Measurements from ENCODE around the gene KRT33B.
"Not testable (repeated sequence)": the region's sequence is repeated elsewhere in the genome, so short reads cannot be mapped to it uniquely, and the experiment has no call there.

The KRT33B gene

GRCh38 chr17:41350381-41350878 lies 19.2 kb downstream of the KRT33B start, which contains the start of gene KRT33A:
TSS of gene KRT33A (minus strand) at chr17:41350828. CDS start at chr17:41350767, 61 bp downstream.
- not testable (repeated sequence) for H3K4me3 ChIP-seq (ENCODE audit: low read depth, low read length)

DNA sequence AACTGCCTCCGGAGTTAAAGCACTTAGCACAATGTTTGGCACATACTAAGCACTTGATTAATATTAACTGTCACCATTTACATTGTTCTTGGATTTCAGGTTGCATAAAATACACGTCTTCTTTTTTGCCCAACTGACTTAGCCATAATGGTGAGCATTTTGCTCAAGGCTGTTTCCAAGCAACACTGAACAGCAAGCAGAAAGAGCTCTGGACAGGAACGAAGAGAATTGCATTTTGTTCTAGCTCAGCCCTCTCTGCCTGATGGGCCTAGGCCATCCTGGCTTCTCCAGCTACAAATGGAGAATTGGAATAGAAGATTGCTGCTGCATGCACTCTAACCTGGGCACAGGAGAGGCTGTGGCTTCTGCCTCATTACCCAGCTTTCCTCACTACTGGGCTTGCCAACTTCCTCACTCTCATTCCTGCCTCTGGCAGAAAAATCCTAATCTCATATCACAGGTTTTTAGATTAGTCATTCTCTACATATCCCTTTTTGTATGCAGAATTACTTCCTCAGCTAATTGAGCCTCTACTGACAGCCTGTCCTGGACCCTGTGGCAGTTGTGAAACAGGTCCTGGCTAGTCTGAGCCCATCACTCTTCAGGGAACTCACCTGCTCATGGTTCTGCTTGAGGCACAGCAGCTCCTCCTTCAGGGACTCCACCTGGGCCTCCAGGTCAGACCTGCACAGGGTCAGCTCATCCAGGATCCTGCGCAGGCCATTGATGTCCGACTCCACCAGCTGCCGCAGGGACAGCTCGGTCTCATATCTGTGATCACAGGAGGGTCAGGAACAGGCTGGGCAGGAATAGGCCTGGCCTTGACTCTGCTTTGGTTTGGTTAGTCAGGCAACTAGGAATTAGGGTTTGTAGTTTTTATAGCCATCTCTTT lies 21.5 kb downstream of the KRT33B start:
- no peak overlapping the region for H3K4me3 ChIP-seq (ENCODE audit: low read depth, low read length)

GRCh38 chr17:41346421-41346820 lies 23.2 kb downstream of the KRT33B start:
- not testable (repeated sequence) for H3K4me3 ChIP-seq (ENCODE audit: low read depth, low read length)

DNA sequence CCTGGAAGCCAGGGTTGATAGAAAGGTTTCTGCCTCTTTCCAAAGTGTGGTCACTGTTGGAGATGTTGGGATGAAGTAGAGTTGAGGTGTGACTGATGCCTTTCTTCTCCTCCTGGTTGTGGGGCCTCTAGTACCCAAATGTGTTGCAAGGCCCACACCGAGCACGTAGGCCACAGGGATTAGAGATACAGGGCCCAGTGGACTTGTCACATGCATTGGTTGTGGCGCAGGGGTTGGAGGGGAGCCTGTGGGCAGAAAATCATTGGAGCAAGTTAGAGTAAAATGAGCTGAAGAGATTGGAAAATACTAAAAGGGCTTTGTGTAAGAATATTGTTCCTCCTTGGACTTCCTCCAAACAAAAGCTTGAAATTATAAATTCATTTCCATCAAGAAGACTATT lies 23.6 kb downstream of the KRT33B start:
- H3K4me3 ChIP-seq (ENCODE audit: low read depth, low read length): no peak overlapping the region

GRCh38 chr17:41343029-41343428 lies 26.6 kb downstream of the KRT33B start:
- H3K4me3 ChIP-seq (ENCODE audit: low read depth, low read length): no peak overlapping the region

DNA sequence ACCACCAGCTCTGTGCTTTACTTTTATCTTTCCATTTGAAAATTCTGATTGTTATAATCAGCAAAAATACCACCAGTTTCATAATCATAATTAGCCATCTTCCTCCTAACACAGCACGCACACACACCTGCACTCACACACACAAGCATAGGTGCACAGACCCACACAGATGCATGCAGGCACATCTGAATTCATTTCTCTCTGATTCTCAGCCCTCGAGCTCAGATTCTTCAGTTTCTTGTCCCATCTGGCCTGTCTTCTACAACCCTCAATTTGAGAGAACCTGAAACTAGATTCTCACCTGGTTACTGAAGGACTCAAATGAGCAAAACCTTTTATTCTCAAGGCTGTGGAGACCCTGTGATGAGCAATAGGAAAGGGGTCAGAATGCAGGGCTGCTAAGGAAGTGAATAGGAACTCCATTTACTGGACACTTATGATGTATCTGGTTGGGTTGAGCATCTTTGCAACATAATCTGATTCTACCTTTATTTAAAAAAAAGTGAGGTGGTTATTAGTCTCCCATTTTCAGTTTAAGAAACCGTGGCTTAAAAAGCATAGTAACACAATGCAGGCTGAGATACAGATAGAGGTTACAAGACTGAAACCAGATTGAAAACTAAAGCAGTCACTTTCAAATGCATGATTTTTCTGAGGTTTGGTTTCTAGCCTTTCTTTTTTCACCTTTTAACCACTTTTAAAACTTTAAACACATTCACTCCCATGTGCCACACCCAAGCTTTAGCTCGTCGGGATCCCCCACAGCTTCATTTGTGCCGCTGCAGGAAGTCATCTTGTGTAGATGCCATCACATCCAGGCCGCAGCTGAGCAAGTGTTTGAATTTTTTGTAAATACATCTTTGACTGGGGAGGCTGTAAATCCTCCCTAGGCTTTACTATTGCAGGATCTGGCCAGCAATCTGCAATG lies 28.4 kb downstream of the KRT33B start:
- no peak overlapping the region for H3K4me3 ChIP-seq (ENCODE audit: low read depth, low read length)

DNA sequence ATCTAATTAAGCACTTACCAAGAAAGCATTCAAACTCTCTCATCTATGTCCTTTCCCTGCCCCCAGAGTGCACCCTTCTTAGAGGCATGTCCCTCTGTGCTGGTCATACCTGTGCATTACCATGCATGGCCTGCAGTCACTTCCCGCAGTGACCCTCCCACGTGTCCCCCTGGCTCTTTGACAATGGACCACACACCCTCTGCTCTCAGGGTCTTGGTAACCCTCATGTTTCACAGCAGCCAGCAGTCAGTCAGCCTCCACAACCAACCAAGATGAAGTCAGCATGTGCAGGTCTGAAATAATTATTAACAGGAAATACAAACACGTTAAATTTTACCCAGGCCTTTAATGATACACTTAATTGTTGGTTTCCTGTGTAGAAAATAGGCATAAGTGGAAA lies 29.1 kb downstream of the KRT33B start:
- H3K4me3 ChIP-seq (ENCODE audit: low read depth, low read length): no peak overlapping the region

GRCh38 chr17:41339571-41340172 lies 29.9 kb downstream of the KRT33B start:
- no peak overlapping the region for H3K4me3 ChIP-seq (ENCODE audit: low read depth, low read length)

DNA sequence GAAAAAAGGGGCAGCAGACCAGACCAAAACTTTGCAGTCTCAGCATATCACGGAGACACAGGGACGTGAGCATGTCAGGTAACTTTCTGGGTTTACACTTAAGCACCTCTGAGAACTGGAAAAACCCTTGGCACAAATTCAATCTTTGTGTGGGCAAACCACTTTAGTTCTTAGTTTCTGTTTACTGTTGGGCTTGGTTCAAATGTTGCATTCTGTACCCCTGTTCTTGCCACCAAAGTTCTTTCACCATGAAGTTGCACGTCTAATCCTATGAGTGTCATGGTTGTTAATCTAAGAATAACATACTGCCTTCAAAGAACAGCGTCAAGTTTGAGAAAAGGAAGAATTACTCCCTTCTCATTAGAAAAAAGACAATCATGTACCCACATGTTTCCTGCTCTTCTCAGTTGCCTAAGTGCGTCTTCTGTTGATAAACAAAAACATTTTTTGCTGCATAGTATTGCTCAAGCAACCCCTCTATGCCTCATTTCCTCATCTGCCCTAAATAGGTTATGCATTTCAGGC lies 30.6 kb downstream of the KRT33B start:
- no peak overlapping the region for H3K4me3 ChIP-seq (ENCODE audit: low read depth, low read length)

- no peak overlapping the region for H3K4me3 ChIP-seq (ENCODE audit: low read depth, low read length)
Observed at GRCh38 chr17:41335747-41336146, 33.9 kb downstream of the KRT33B start.

- H3K4me3 ChIP-seq (ENCODE audit: low read depth, low read length): no peak overlapping the region
Observed at GRCh38 chr17:41334385-41335305, 35.0 kb downstream of the KRT33B start.

DNA sequence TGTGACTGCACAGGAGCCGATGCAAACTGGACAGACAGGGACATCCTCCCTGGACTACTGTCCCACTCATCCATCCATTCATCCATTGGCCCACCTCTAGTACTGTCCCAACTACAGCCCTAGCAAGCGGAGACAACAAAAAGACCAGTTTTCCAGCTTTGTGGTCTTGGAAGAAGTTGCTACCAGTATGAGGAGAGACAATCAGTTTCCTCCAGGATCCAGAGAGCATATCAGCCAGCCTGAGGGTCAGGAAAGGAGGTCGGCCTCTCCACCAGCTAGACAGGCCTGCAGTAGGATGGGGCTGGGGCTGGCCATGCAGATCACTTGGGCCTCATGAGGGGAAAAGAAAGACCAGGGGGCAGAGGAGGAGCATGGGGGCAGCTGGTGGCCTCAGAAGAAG lies 35.8 kb downstream of the KRT33B start:
- no peak overlapping the region for H3K4me3 ChIP-seq (ENCODE audit: low read depth, low read length)

- no peak overlapping the region for H3K4me3 ChIP-seq (ENCODE audit: low read depth, low read length)
Observed at GRCh38 chr17:41333098-41333497, 36.5 kb downstream of the KRT33B start.

GRCh38 chr17:41332239-41332638 lies 37.4 kb downstream of the KRT33B start:
- H3K4me3 ChIP-seq (ENCODE audit: low read depth, low read length): no peak overlapping the region

DNA sequence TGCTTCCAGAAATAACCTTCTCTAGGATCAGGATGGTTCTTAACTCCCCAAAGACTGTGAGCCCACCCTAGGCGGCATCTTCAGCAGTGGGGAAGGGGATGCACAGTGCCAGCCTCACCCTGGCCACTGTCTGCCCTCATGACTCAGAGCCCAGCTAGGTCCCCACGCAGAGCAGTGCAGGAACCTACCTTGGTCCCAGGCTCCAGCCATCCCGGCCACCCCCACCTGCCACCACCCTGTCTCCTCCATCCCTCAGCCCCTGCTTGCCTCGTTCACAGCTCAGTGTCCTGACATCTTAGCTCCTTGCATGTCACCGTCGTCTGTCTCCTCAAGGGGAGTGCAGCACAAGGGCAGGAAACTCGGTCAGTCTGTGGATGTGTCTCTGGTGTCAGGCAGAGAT lies 38.0 kb downstream of the KRT33B start:
- H3K4me3 ChIP-seq (ENCODE audit: low read depth, low read length): no peak overlapping the region

DNA sequence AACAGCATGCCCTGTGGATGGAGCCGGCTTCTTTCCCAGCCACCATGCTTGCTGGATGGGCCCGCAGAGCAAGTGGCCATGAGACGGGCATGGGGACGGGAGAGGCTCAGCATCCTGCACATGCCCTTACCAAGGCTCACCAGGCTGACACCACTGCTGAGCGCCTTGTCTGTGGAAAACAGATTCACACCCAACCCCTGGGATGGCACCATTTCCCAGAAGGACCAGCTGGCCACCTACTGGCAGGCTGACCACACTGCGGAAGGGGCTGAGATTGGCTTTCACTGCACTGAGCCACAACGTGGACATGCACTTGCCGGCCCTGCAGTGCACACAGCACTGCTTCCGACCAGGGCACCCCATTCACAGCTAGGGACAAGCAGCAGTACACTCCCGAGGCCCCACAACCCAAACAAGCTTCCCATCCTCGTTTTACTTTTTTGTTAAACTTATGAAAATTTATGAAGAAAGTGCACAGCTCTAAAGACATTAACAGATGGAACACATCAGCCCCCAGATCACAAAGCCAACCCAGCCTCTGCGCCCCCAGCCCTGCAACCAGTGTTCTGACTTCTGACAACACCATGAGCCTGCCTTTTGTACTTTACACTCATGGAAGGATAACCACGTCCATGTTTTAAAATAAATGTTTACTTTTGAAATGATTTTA lies 40.2 kb downstream of the KRT33B start:
- no peak overlapping the region for H3K4me3 ChIP-seq (ENCODE audit: low read depth, low read length)

DNA sequence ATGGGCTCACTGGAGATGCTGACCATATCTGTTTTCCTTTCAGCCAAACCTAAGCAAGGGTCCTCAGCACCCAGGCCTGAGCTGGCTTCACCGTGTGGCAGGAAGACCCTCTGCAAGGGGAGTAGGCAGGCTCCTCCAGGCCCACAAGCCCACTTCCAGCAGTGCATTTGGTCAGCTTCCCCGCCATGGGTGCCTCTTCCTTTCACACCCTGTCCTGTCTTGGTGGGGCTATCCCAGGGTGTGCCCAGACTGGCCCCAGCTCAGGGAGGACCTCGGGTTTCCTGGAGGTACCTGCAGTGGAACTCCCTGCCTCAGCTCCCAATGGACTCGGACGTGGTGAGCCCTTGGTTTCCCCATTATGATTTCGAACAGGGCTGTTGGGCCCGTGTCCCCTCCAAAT lies 41.4 kb downstream of the KRT33B start:
- H3K4me3 ChIP-seq (ENCODE audit: low read depth, low read length): no peak overlapping the region

- H3K4me3 ChIP-seq (ENCODE audit: low read depth, low read length): no peak overlapping the region
Observed at GRCh38 chr17:41327411-41328120, 42.0 kb downstream of the KRT33B start.
